ENCODE measurements around the gene CDC25A.

- TF ChIP-seq CTCF (IDR thresholded peaks at IDR 0.05), result no peak
- TF ChIP-seq POLR2AphosphoS5 (IDR thresholded peaks at IDR 0.05; ENCODE audit: low read depth, low read length), result no peak
- TF ChIP-seq TCF7L2 (IDR thresholded peaks at IDR 0.05; ENCODE audit: low read depth, low read length), result no peak
Observed at GRCh38 chr3:48178072-48178471, 10.1 kb downstream of the CDC25A start.

Measured in Panc1 (cell line).